Stimulated activated CD4-positive, alpha-beta T cell treated with anti-CD3 and anti-CD28 coated beads, Interleukin-15, amount 100 ng/mL, for 24 hours (primary cell): Measurements from ENCODE around the gene ZNF484.
"Not testable (repeated sequence)": the region's sequence is repeated elsewhere in the genome, so short reads cannot be mapped to it uniquely, and the experiment has no call there.

ENCODE experiments used
- DNase-seq: peaks from one replicate; pipeline ENCODE4 v3.0.0-alpha.2; 2020

Gene ZNF484

GRCh38 chr9:92877531-92878430 lies at the start of gene ZNF484:
ZNF484 (minus strand) TSS chr9:92878038; CDS start chr9:92875029, 3,009 bp downstream.
- DNase-seq: peak; percentile 99

GRCh38 chr9:92920437-92920836 lies 42.6 kb upstream of the ZNF484 start:
- DNase-seq: no peak

- no peak for DNase-seq
Measured at GRCh38 chr9:92917176-92917800, 39.5 kb upstream of the ZNF484 start.

- DNase-seq: no peak
Measured at GRCh38 chr9:92911511-92912475, 34.0 kb upstream of the ZNF484 start.

GRCh38 chr9:92905137-92905536 lies 27.3 kb upstream of the ZNF484 start:
- DNase-seq: not testable (repeated sequence)

GRCh38 chr9:92897323-92897722 lies 19.5 kb upstream of the ZNF484 start:
- no peak for DNase-seq

- no peak for DNase-seq
Measured at GRCh38 chr9:92895812-92896436, 18.1 kb upstream of the ZNF484 start.

- no peak for DNase-seq
Measured at GRCh38 chr9:92894711-92895362, 17.0 kb upstream of the ZNF484 start.

- not testable (repeated sequence) for DNase-seq
Measured at GRCh38 chr9:92893916-92894610, 16.2 kb upstream of the ZNF484 start.

- not testable (repeated sequence) for DNase-seq
Measured at GRCh38 chr9:92892276-92892675, 14.4 kb upstream of the ZNF484 start.

GRCh38 chr9:92890761-92891160 lies 12.9 kb upstream of the ZNF484 start:
- no peak for DNase-seq

- DNase-seq: peak; percentile 30
Measured at GRCh38 chr9:92887880-92888338, 10.1 kb upstream of the ZNF484 start.

GRCh38 chr9:92886846-92887610 lies 9.2 kb upstream of the ZNF484 start:
- peak; percentile 21 for DNase-seq

GRCh38 chr9:92883666-92884405 lies 6.0 kb upstream of the ZNF484 start:
- DNase-seq: peak; percentile 16

GRCh38 chr9:92882276-92882675 lies 4.4 kb upstream of the ZNF484 start:
- DNase-seq: no peak

- DNase-seq: no peak
Measured at GRCh38 chr9:92875373-92875772, 2.5 kb downstream of the ZNF484 start.

- DNase-seq: no peak
Measured at GRCh38 chr9:92870289-92870688, 7.5 kb downstream of the ZNF484 start.

GRCh38 chr9:92866600-92866999 lies 11.2 kb downstream of the ZNF484 start:
- DNase-seq: not testable (repeated sequence)

GRCh38 chr9:92864152-92864551 lies 13.7 kb downstream of the ZNF484 start:
- no peak for DNase-seq

GRCh38 chr9:92860867-92861266 lies 17.0 kb downstream of the ZNF484 start:
- DNase-seq: no peak
